A549 (cell line): Measurements from ENCODE around the gene RASL11B.

Experiments used
- CTCF ChIP-seq: fragments of >200 bp; sonication (Bioruptor Twin); formaldehyde crosslinking; IDR thresholded peaks from 3 replicates; pipeline ENCODE4 v1.5.1; 2016
- FOSL2 ChIP-seq, 2 experiments: fragments of 450-650 bp in 1 of 2; fragments of >200 bp in 1 of 2; sonication (Bioruptor Twin) in 1 of 2; formaldehyde crosslinking; IDR thresholded peaks; 2 replicates each; pipeline versions ENCODE4 v1.5.0 to v1.6.1; 2016 to 2020; ENCODE audit warnings: mild to moderate bottlenecking in 1 of 2, moderate library complexity in 1 of 2
- HDAC2 ChIP-seq: fragments of 200-600 bp; sonication (generic); IDR thresholded peaks from 2 replicates; pipeline ENCODE4 v1.6.1; 2016
- KDM1A ChIP-seq: fragments of 200-600 bp; sonication (generic); IDR thresholded peaks from 2 replicates; pipeline ENCODE4 v1.6.1; 2016; ENCODE audit warnings: low read depth, mild to moderate bottlenecking
- POLR2A ChIP-seq: IDR thresholded peaks from 2 replicates; pipeline ENCODE4 v1.6.1; 2012; ENCODE audit warnings: mild to moderate bottlenecking, low read length
- POLR2AphosphoS2 ChIP-seq: conservative IDR thresholded peaks from 2 replicates; pipeline ENCODE4 v1.6.1; 2012; ENCODE audit warnings: low read length, improper control_type of control experiment, inconsistent platforms
- SREBF2 ChIP-seq: fragments of 450-650 bp; IDR thresholded peaks from 2 replicates; pipeline ENCODE4 v1.6.1; 2014; ENCODE audit warnings: mild to moderate bottlenecking, moderate library complexity

DNA sequence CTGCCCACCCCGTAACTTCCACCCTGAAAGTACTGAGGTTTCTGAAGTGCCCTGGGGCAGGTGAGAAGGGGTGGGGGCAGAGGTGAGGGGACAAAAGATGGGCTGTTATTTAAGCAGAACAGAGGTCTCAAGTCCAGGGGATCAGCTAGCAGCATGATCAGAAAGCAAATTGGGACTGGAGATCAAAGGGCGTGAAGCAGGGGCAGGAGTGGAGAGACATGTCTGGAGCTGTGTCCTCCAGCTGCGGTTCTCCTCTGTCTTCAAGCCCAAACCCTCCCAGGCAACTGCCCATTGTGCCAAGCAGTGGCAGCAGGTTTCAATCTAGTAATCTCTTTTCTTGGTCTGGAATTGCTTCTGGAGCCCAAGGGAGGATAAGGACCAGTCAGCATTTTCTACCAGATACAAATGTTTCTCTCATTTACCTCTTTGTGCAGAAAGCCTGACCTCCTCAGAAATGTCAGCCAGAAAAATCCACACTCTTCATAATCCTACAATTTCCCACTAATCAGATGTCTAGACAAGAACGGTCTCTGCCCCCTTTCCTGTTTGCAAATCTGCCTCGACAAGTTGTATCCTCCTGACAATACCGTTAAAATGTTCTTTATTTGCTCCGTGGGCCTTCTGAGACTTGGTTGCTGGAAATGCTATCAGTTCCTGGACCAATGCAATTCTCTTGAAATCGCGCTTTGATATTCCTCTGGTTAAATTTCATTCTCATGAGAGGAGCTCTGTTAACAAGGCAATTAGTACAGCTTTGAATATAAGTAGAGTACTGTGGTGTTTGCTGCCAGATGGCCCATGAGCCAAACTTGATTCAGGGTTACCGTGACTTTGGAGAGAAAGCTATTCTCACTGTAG lies 23.2 kb upstream of the RASL11B start:
- TF ChIP-seq POLR2A (no peak), SREBF2 (no peak), KDM1A (no peak), CTCF (no peak), FOSL2 (IDR thresholded peaks at IDR 0.05) (no peak), FOSL2 (CRISPR knock-in tag; IDR thresholded peaks at IDR 0.05) (no peak), POLR2AphosphoS2 (no peak), HDAC2 (no peak)
